HL-60 (cell line): ENCODE results near the gene SHMT1. TPM values are rescaled to one million over a fixed set of nuclear protein-coding genes. Genes with fewer than 3 reads are reported as not detected.

Experiments
- DNase-seq, 2 experiments: peaks; one replicate each; pipeline ENCODE4 v3.0.0-alpha.2; 2010 to 2020; ENCODE audit warnings: low read depth in 1 of 2, low spot score in 1 of 2
- H3K27ac ChIP-seq: fragments of 250-450 bp; sonication (Bioruptor Pico); replicated peaks from 2 replicates; pipeline ENCODE4 v1.5.1; 2020; ENCODE audit warnings: mild to moderate bottlenecking, moderate library complexity
- H3K27me3 ChIP-seq: fragments of 250-450 bp; sonication (Bioruptor Pico); 2 replicates; pipeline ENCODE4 v1.5.1; 2021; ENCODE audit warnings: mild to moderate bottlenecking, moderate library complexity; ENCODE audit not compliant: insufficient read depth, poor library complexity, severe bottlenecking
- H3K4me3 ChIP-seq: replicated peaks from 2 replicates; pipeline ENCODE4 v1.5.1; 2011; ENCODE audit warnings: mild to moderate bottlenecking, control low read depth, low read length; ENCODE audit not compliant: insufficient read depth
- CTCF ChIP-seq: IDR thresholded peaks from one replicate; pipeline ENCODE4 v1.5.1; 2011; ENCODE audit warnings: low read length, control low read depth, inconsistent platforms; ENCODE audit not compliant: insufficient read depth
- GABPA ChIP-seq: IDR thresholded peaks from 2 replicates; pipeline ENCODE4 v1.6.1; 2012; ENCODE audit warnings: low read depth
- POLR2AphosphoS5 ChIP-seq: IDR thresholded peaks from 2 replicates; pipeline ENCODE4 v1.6.1; 2012; ENCODE audit warnings: low read depth
- SPI1 ChIP-seq: IDR thresholded peaks from 2 replicates; pipeline ENCODE4 v1.6.1; 2012; ENCODE audit warnings: low read depth, mild to moderate bottlenecking, borderline replicate concordance
- microRNA-seq: library from miRNA; unstranded; fragments of <30 nt; microRNA quantifications from one replicate; pipeline ENCODE4, GENCODE V29; 2018
- TF ChIP-seq, protein P1 (sequence below): IDR thresholded peaks from 2 replicates; pipeline ENCODE4 v1.6.1; 2012; ENCODE audit warnings: low read depth; ENCODE audit not compliant: insufficient replicate concordance

Gene SHMT1

GRCh38 chr17:18278867-18279266 is 84.5 kb downstream of the SHMT1 start:
- DNase-seq: no peak
- TF ChIP-seq POLR2AphosphoS5 (no peak), CTCF (no peak), SPI1 (no peak), GABPA (no peak)
- TF ChIP-seq, protein P1, sequence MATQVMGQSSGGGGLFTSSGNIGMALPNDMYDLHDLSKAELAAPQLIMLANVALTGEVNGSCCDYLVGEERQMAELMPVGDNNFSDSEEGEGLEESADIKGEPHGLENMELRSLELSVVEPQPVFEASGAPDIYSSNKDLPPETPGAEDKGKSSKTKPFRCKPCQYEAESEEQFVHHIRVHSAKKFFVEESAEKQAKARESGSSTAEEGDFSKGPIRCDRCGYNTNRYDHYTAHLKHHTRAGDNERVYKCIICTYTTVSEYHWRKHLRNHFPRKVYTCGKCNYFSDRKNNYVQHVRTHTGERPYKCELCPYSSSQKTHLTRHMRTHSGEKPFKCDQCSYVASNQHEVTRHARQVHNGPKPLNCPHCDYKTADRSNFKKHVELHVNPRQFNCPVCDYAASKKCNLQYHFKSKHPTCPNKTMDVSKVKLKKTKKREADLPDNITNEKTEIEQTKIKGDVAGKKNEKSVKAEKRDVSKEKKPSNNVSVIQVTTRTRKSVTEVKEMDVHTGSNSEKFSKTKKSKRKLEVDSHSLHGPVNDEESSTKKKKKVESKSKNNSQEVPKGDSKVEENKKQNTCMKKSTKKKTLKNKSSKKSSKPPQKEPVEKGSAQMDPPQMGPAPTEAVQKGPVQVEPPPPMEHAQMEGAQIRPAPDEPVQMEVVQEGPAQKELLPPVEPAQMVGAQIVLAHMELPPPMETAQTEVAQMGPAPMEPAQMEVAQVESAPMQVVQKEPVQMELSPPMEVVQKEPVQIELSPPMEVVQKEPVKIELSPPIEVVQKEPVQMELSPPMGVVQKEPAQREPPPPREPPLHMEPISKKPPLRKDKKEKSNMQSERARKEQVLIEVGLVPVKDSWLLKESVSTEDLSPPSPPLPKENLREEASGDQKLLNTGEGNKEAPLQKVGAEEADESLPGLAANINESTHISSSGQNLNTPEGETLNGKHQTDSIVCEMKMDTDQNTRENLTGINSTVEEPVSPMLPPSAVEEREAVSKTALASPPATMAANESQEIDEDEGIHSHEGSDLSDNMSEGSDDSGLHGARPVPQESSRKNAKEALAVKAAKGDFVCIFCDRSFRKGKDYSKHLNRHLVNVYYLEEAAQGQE: no peak
- H3K4me3 ChIP-seq: no peak overlapping the region
- no peaks in the 10 kb centered on the region for H3K27me3 ChIP-seq
- no peak overlapping the region for H3K27ac ChIP-seq

Small RNA genes lying within 50 kb of the gene (microRNA-seq; reads per million reads assigned to microRNA genes)
- gene MIR6778: not detected
